Measurements from ENCODE around the gene UVSSA. TPM values are rescaled to one million over a fixed set of nuclear protein-coding genes. Genes with fewer than 3 reads are reported as not detected.

The UVSSA gene
- total and polyA plus RNA-seq, 5 experiments from 2014 or later: 1.9 to 39.5 (median 6.2) TPM

- H3K4me3 Mint-ChIP-seq: peak overlapping the region; percentile 83 to 92 (median 89)
- no peaks in the 10 kb centered on the region for H3K27me3 Mint-ChIP-seq
- H3K36me3 Mint-ChIP-seq: peaks cover 0 to 4% (median 0%) of the 10 kb centered on the region in 3 donors
- ATAC-seq (no peak), DNase-seq (no peak)
- H3K9me3 Mint-ChIP-seq: no peaks in the 10 kb centered on the region
- peak overlapping the region; percentile 43 to 98 (median 96) for H3K27ac Mint-ChIP-seq
- peaks cover 17 to 53% (median 41%) of the 10 kb centered on the region in 4 donors for H3K4me1 Mint-ChIP-seq
- POLR2A ChIA-PET: interaction anchor here (0.9 to 3.8 kb wide), 6 partner anchors 8 to 257 kb away, joined by 3 to 106 read pairs (median 16); partner anchors contain the start of genes CTBP1 and MAEA
Observed at GRCh38 chr4:1348014-1348513, 1.1 kb downstream of the UVSSA start.

GRCh38 chr4:1348746-1349145 lies 1.7 kb downstream of the UVSSA start:
- Mint-ChIP-seq H3K27me3 (no peaks in the 10 kb centered on the region), H3K4me1 (peaks cover 17 to 53% (median 41%) of the 10 kb centered on the region in 4 donors), H3K4me3 (peak overlapping the region in 9 of 10 donors; percentile 8 to 91 (median 59)), H3K27ac (peak overlapping the region in 8 of 10 donors; percentile 43 to 98 (median 96)), H3K9me3 (no peaks in the 10 kb centered on the region), H3K36me3 (peaks cover 0 to 4% (median 0%) of the 10 kb centered on the region in 3 donors)
- POLR2A ChIA-PET: interaction anchor here (2.8 to 3.8 kb wide), 2 partner anchors 100 to 256 kb away, joined by 21 to 106 read pairs; partner anchors contain the start of gene CTBP1
- DNase-seq (no peak), ATAC-seq (no peak)

- Mint-ChIP-seq H3K27ac (peak overlapping the region in 8 of 10 donors; percentile 34 to 97 (median 80)), H3K27me3 (no peaks in the 10 kb centered on the region), H3K36me3 (peaks cover 0 to 4% (median 0%) of the 10 kb centered on the region in 3 donors), H3K4me3 (peak overlapping the region in 3 of 10 donors; percentile 3 to 59 (median 53)), H3K4me1 (peaks cover 15 to 52% (median 37%) of the 10 kb centered on the region in 4 donors), H3K9me3 (no peaks in the 10 kb centered on the region)
- DNase-seq (no peak), ATAC-seq (no peak)
- POLR2A ChIA-PET: no interaction called here
Observed at GRCh38 chr4:1349359-1350168, 2.6 kb downstream of the UVSSA start.

- Mint-ChIP-seq H3K4me3 (peak overlapping the region in 2 of 10 donors; percentile 10 to 11), H3K27ac (peak overlapping the region in 4 of 10 donors; percentile 44 to 80 (median 70)), H3K4me1 (peaks cover 11 to 46% (median 32%) of the 10 kb centered on the region in 4 donors), H3K27me3 (no peaks in the 10 kb centered on the region), H3K9me3 (no peaks in the 10 kb centered on the region), H3K36me3 (peaks cover 0 to 4% (median 0%) of the 10 kb centered on the region in 3 donors)
- POLR2A ChIA-PET: interaction anchor here (0.6 to 5.2 kb wide), 2 partner anchors 61 to 255 kb away, joined by 3 to 21 read pairs; partner anchors contain the start of gene MAEA
- DNase-seq (no peak), ATAC-seq (no peak)
Observed at GRCh38 chr4:1350169-1350520, 3.1 kb downstream of the UVSSA start.

GRCh38 chr4:1351854-1352566 lies 5.0 kb downstream of the UVSSA start:
- POLR2A ChIA-PET: interaction anchor here (0.8 to 5.2 kb wide), 2 partner anchors 11 to 253 kb away, joined by 3 to 21 read pairs; no protein-coding TSS in a partner anchor
- Mint-ChIP-seq H3K9me3 (no peaks in the 10 kb centered on the region), H3K36me3 (peaks cover 0 to 6% (median 0%) of the 10 kb centered on the region in 3 donors), H3K4me3 (peak overlapping the region in 3 of 10 donors; percentile 8 to 62 (median 58)), H3K27ac (peak overlapping the region; percentile 70 to 93 (median 87)), H3K27me3 (no peaks in the 10 kb centered on the region), H3K4me1 (peaks cover 9 to 41% (median 25%) of the 10 kb centered on the region in 4 donors)
- peak; percentile 72 to 93 (median 86) for DNase-seq
- peak; percentile 32 to 44 for ATAC-seq

- no peaks in the 10 kb centered on the region for H3K9me3 Mint-ChIP-seq
- no peak overlapping the region for H3K27ac Mint-ChIP-seq
- peaks cover 9 to 40% (median 25%) of the 10 kb centered on the region in 4 donors for H3K4me1 Mint-ChIP-seq
- POLR2A ChIA-PET: interaction anchor here (0.8 to 5.2 kb wide), 2 partner anchors 10 to 253 kb away, joined by 3 to 21 read pairs; no protein-coding TSS in a partner anchor
- H3K27me3 Mint-ChIP-seq: no peaks in the 10 kb centered on the region
- DNase-seq (no peak), ATAC-seq (no peak)
- no peak overlapping the region for H3K4me3 Mint-ChIP-seq
- peaks cover 0 to 6% (median 0%) of the 10 kb centered on the region in 3 donors for H3K36me3 Mint-ChIP-seq
Observed at GRCh38 chr4:1352567-1352900, 5.5 kb downstream of the UVSSA start.

GRCh38 chr4:1353186-1354055 lies 6.4 kb downstream of the UVSSA start:
- peaks cover 0 to 6% (median 3%) of the 10 kb centered on the region in 3 donors for H3K36me3 Mint-ChIP-seq
- no peaks in the 10 kb centered on the region for H3K27me3 Mint-ChIP-seq
- H3K9me3 Mint-ChIP-seq: no peaks in the 10 kb centered on the region
- DNase-seq: no peak
- H3K27ac Mint-ChIP-seq: no peak overlapping the region
- no peak overlapping the region for H3K4me3 Mint-ChIP-seq
- no peak for ATAC-seq
- POLR2A ChIA-PET: interaction anchor here (0.6 to 5.2 kb wide), 4 partner anchors 63 to 252 kb away, joined by 3 to 21 read pairs (median 4); partner anchors contain the start of gene CTBP1
- peaks cover 9 to 31% (median 19%) of the 10 kb centered on the region in 4 donors for H3K4me1 Mint-ChIP-seq

- H3K9me3 Mint-ChIP-seq: no peaks in the 10 kb centered on the region
- peaks cover 6 to 22% (median 11%) of the 10 kb centered on the region in 4 donors for H3K4me1 Mint-ChIP-seq
- DNase-seq (no peak), ATAC-seq (no peak)
- no peak overlapping the region for H3K27ac Mint-ChIP-seq
- H3K36me3 Mint-ChIP-seq: peaks cover 0 to 11% (median 3%) of the 10 kb centered on the region in 3 donors
- POLR2A ChIA-PET: interaction anchor here (0.6 to 5.2 kb wide), 6 partner anchors 9 to 275 kb away, joined by 3 to 21 read pairs (median 4); partner anchors contain the start of gene CTBP1
- no peak overlapping the region for H3K4me3 Mint-ChIP-seq
- no peaks in the 10 kb centered on the region for H3K27me3 Mint-ChIP-seq
Observed at GRCh38 chr4:1354136-1354982, 7.4 kb downstream of the UVSSA start.

GRCh38 chr4:1354983-1355275 lies 7.9 kb downstream of the UVSSA start:
- Mint-ChIP-seq H3K27me3 (no peaks in the 10 kb centered on the region), H3K4me3 (no peak overlapping the region), H3K9me3 (no peaks in the 10 kb centered on the region), H3K27ac (no peak overlapping the region), H3K36me3 (peaks cover 0 to 9% (median 3%) of the 10 kb centered on the region in 3 donors), H3K4me1 (peaks cover 6 to 17% (median 9%) of the 10 kb centered on the region in 4 donors)
- no peak for DNase-seq
- POLR2A ChIA-PET: interaction anchor here (1.5 to 5.2 kb wide), 3 partner anchors 107 to 274 kb away, joined by 4 to 21 read pairs (median 5); partner anchors contain the start of gene CTBP1
- ATAC-seq: no peak

GRCh38 chr4:1355378-1355777 lies 8.4 kb downstream of the UVSSA start:
- ATAC-seq (no peak), DNase-seq (no peak)
- H3K4me1 Mint-ChIP-seq: peaks cover 6 to 13% (median 9%) of the 10 kb centered on the region in 4 donors
- H3K36me3 Mint-ChIP-seq: peaks cover 0 to 9% (median 3%) of the 10 kb centered on the region in 3 donors
- no peaks in the 10 kb centered on the region for H3K9me3 Mint-ChIP-seq
- H3K27ac Mint-ChIP-seq: peak overlapping the region in 1 of 10 donors; percentile 59
- H3K4me3 Mint-ChIP-seq: no peak overlapping the region
- H3K27me3 Mint-ChIP-seq: no peaks in the 10 kb centered on the region
- POLR2A ChIA-PET: interaction anchor here (1.1 to 5.2 kb wide), 5 partner anchors 8 to 274 kb away, joined by 3 to 21 read pairs (median 5); partner anchors contain the start of gene CTBP1

All from naive thymus-derived CD8-positive, alpha-beta T cell (primary cell).